Stimulated activated CD4-positive, alpha-beta T cell treated with anti-CD3 and anti-CD28 coated beads, Interleukin-15, amount 100 ng/mL, for 48 hours (primary cell): ENCODE measurements around the gene CUX1.
"Not testable (repeated sequence)": the region's sequence is repeated elsewhere in the genome, so short reads cannot be mapped to it uniquely, and the experiment has no call there.

Source experiments
- DNase-seq, 2 donors: peaks; one replicate each; pipeline ENCODE4 v3.0.0-alpha.2; 2020; ENCODE audit warnings: low read depth in 2 of 2

CUX1 gene

GRCh38 chr7:101792682-101793071 lies 24.7 kb upstream of the CUX1 start:
- DNase-seq, result not testable (repeated sequence)

DNA sequence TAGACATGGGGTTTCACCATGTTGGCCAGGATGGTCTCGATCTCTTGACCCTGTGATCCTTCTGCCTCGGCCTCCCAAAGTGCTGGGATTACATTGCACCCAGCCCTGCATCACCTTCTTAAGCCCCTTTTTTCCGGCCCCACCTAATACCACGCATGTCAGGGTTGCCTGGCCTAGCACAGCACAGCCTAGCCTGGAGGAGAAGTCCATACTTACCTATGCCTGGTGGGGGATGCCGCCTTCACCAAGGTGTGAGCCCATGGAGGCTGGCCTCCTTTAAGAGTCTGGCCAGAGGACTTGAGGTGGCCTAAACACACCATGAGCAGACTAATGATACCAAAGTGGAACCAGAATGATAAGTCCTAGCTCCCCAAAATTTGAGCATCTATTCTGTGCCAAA lies 22.0 kb upstream of the CUX1 start:
- DNase-seq, result no peak

- DNase-seq, result not testable (repeated sequence)
Observed at GRCh38 chr7:101798173-101798572, 19.3 kb upstream of the CUX1 start.

DNA sequence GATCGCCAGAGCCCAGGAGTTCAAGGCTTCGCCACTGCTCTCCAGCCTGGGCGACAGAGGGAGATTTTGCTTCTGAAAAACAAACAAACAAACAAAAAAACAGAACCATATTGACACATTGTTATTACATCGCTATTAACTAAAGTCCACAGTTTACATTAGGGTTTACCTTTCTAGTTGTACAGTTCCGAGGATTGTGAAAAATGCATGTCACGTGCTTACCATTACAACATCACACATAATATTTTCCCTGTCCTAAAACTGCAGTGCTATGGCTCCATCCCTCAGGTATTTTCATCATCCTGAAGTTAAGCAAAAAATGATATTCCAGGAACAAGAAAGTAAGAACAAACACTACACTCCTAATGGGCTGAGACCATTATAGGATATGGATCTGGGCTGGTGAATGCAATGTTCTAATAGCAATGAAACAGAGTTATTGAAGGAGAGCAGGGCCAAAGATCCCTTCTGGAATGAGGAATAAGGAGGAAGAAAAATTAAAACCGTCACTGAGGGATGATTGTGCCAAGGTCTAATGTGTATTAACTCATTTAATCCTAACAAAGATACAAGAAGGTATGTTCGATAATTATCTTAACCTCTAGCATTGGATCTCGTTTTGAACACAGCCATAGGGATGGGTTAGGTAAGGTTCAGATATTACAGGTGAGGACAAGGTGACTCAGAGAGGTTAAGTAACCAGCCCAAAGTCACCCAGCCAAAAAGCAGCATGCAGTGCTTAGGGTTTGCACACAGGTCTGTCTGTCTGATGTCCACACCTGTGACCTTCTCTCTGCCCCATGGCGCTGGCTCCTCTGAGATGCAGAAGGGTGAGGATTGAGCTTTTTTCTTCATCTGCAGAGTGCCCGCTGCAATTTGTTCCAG lies 14.0 kb upstream of the CUX1 start:
- DNase-seq, result no peak

DNA sequence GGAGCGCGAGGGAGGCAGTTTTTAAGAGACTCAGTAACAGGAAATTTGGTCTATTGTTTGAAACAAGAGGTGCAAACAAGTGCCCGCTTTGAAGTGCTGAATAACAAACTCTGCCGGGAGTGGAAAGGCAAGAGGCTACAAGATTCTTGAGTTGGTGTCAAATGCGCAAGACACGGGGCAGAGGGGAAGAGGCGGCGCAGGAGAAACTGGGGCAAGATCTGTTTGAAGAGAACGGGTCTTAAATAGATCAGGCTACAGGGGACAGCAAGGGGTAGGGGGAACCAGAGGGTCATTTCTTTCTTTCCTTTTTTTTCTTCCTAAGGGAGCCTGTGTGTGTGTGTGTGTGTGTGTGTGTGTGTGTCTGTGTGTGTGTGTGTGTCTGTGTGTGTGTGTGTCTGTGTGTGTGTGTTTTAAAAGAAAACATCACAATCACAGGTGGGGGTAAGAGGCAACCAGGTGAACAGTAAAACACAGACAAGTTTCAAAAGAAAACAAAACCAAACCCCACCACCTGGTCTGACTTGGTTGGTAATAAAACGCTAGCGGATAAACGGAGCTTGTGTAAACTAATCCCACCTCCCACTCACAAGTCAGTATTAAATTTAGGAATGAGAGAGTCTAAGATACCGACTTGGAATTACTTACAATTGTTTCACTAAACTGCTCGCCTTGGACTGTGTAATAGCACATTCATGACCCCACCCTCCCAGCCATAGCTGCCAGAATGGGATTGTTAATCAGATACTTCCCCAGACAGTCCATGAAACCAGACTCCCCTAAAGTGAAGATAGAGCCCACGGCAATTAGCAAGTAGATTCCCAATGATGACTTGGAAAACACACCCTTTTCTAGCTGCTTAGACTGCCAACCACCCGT lies 13.1 kb upstream of the CUX1 start:
- DNase-seq, result no peak

DNA sequence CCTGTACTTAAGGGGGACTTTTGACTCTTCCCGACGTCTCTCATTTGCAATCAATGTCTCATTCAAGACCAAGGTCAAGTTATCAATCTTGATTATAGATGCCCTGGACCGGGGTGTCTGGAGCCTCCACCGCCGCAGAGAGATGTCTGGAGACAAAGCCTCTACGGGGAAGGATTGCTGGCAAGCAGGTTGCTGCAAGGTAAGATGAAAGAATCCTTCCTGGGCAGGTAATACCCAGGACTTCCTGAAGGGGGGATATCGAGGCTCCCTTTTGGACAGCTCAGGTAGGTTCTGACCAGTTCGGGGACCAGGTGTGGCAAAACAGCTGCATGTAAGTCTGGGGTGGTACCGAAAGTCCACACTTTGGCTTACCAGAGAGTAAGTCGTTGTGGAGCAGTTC lies 12.5 kb upstream of the CUX1 start:
- DNase-seq, result no peak

DNA sequence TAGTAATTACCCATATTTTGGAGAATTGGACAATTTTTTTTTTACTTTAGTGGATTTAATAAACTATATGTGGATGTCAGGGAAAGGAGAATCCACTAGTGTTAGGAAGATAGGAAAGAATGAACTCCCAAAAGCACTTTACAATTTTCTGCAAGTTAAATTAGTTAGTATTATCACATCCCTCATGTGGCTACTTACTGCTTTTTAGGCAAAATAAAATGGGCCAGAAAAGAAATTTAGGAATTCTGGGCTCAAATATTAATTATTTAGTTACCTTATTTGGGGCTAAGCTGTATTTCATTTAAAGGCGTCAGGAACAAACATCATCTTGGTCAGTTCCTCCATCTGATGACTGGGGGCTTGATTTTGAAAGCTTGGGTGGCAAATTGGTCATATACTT lies 4.8 kb upstream of the CUX1 start:
- no peak for DNase-seq

DNA sequence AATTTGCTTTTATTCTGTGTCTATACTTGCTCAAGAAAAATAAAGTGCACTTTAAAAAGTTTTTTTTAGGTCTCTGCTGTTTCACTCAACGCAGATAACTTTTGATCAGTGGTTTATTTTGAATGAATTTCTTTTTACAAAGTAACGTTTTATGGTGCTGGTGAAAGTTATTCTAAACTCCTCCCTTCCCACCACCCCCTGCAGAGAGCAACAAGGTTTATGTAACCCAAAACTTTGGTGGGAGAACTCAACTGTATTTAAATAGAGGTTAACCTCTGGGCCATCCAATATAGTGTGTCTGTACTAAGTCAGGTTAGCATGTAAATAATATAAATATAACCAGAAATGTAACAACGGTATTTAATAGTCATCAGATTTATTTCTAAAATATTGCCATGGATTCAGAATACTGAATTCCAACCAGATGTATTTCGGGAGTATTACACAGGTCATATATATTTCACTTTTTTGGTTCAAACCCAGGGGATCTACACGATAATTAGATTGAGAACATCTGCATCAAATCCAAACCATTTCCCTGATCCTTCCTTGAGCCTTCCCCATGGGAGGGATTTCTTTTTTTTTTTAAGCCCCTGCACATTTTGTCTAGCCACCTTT lies 3.9 kb upstream of the CUX1 start:
- no peak for DNase-seq

DNA sequence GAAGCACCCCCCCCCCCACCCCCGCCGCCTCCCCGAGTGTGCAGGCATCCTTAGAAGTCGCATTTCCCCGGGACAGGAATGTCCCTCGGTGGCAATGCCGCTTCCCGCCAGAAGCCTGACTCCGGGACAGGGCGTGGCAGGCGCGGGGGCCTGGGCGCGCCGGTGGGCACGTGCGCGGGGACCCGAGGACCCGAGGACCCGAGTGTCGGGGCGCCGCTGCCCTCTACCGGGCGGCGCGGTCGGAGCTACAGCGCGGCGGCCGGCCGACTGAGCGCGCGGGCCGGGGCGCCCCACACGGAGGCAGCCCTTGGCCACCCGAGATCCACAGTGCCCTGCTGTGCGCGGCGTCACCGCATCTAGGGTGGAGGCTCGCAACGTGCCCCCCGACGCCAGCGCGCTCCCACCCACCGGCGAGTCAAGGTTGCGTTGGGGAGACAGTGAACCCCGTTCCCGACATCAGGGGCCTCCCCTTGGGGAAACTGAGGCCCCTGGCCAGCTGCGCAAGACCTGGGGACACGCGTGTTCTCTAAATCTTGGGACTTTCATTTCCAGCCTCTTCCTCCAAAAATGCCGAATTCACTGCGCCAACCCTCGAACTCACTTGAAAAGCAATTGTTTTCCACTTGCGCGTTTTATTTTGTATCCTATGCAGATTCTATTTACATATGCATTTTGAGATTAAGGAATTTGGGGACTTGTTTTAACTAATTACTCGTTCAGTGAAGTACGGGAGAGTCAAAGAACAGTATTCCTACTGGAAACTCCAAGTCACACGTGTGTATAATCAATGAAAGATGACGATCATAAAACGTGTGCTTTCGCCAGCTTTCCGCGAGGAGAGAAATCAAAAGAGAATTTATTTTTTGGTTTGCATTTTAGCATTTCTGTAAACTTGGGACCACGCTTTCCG lies 3.1 kb upstream of the CUX1 start:
- peak in 1 of 2 donors; percentile 51 for DNase-seq

DNA sequence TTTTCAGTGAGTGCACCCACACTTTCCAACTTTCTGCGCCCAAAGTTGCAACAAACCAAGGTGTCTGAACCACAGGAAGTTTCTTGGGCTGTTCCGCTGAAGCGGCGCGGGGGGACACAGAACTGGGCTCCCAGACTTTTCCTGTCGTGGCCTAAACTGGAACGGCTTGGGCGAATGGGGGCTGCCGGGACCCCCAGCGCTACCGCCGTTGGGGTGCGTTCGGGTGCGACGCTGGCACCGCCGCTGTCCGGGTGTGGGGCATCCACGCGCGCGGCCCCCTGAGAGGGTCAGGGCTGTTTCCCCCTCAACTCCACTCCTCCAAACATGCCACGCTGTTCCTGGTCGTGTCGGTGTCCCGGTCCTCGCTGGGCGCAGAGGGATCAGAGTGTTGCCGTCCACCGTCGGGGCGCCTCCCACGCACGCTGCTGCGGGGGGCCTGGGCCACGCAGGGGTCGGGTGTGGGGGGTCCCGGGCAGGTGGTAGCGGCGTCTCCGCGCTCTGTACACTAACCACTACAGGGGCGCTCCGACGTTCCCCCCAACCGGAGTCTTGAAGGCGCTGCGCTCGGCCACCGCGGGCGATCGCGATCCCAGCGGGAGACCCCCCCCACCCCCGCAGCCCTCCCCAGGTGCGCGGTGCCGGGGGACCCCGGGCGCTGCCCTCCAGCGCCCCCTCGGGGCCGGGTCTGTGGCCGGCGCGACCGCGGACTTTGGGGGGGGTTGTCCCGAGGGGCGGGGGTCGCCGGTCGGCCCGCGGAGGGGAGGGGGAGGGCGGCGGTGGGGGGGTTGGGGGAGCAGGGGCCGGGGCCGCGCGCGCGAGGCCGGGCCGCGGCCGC lies 2.2 kb upstream of the CUX1 start:
- DNase-seq, result peak in 1 of 2 donors; percentile 42

DNA sequence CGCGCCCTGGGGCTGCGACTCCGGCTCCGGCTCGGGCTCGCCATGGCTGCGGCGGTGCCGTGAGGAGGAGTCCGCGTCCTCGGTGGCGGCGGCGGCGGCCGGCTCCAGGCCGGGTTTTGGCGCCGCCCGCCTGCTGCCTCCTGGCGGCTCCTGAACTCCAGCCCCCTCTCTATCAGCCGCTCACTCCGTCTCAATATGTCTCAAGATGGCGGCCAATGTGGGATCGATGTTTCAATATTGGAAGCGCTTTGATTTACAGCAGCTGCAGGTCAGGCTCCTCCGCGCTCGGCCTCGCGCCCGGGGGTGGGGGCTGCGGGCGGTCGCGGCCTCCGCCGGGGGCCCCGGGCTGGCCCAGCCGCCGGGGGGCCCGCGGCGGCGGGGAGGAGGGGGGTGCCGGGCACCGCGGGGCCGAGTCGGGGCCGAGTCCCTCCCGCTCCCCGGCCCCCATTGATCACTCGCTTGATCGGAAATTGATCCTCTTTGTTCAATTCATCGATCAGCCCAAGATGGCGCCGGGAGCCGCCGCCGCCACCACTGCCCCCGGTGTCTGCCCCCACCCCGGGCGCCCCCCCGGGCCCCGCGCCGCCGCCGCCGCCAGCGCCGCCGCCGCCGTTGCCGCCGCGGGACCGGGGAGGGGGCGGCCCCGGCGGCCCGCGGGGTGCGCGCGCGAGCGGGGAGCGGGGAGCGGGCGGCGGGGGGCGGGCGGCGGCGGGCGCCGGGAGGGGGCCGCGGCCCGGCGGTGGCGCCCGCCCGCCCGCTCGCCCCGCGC lies 1.4 kb upstream of the CUX1 start:
- peak; percentile 45 to 50 for DNase-seq

DNA sequence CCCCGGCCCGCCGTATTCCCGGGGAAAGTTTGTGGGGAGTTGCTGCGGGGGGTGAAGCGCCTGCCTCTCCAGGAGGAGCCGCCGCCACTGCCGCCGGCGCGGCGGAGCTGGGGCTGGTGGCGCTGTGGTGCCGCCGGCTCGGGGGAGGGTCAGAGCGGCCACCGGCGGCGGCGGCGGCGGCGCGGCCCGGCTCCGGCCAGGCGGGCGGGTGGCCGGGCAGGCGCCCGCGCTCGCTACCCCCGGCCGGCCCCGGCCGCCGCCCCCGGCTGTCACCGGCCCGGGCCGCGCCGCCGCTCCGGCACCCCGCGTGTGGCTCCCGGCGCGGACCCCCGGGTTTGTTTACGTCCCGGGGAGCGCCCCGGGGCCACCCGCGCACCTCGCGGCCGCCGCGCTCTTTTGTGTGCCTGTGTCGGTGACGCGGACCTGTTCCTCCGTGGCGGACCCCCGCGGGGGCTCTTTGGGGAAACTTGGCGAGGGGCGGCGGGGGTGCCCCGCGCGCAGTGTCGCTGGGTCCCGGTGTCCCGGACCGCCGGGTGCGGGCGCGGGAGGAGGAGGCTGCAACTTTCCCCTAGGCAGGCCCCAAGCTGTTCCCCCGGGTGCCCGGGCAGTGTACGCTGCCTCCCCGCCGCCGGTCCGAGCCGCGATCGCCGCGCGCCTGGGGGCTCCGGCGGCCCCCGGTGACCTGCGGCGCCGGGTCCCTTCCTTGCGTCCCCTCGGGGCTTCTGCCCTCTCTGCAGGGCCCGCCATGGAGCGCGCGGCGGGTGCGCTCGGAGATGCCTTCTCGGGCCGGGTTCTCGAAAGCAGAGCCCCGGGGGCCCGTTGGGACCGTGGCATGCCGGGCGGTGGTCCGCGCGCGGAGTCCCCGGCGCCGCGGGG lies 593 bp upstream of the CUX1 start:
- DNase-seq, result no peak

GRCh38 chr7:101818287-101819071 lies 1.1 kb downstream of the CUX1 start:
- DNase-seq, result no peak

DNA sequence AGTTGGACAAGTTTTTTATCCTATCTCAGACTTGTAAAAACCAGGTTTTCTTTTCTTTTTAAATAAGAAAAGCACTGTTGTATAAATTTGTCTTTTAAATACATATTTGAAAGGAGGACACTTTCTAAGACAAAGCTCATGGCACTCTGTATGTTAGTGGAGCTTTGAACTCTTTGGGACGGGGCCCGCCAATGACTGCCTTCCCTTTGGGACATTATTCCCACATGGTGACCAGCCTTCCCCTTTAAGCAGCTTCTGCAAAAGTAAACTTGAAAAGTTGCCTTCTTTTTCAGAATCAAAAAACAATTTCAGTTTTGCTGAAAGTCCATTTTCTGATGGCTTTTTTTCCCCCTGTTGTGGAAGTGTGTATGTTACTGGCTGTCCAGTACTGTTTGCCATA lies 1.8 kb downstream of the CUX1 start:
- DNase-seq, result no peak

- DNase-seq, result no peak
Observed at GRCh38 chr7:101819913-101820522, 2.6 kb downstream of the CUX1 start.

GRCh38 chr7:101820703-101821102 lies 3.3 kb downstream of the CUX1 start:
- no peak for DNase-seq

DNA sequence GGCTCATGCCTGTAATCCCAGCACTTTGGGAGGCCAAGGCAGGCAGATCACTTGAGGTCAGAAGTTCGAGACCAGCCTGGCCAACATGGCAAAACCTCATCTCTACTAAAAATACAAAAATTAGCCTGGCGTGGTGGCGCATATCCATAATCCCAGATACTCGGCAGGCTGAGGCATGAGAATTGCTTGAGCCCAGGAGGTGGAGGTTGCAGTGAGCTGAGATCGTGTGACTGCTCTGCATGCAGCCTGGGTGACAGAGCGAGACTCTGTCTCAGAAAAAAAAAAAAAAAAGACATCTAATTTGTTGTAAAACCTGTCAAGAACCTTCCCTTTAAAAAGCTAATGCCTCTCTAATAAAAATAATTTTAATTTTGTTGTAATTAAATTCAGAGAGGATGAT lies 5.2 kb downstream of the CUX1 start:
- not testable (repeated sequence) for DNase-seq
